ENCODE measurements around the gene ERBB2. TPM values are rescaled to one million over a fixed set of nuclear protein-coding genes. Genes with fewer than 3 reads are reported as not detected.

Gene ERBB2
- 96.1 TPM for total RNA-seq
- long read RNA-seq, full-length matches to known transcripts = 16 of 126 reads
- long read RNA-seq, partial matches to known transcripts = 91 of 126 reads
- long read RNA-seq, other reads (novel, unspliced or antisense) = 19 of 126 reads

- DNase-seq (peak; percentile 79), ATAC-seq (peak; percentile 88 to 89)
- peak within 1 kb of the TSS; percentile 88 for H3K27ac ChIP-seq
- peaks cover 12% of the 10 kb centered on the region for H3K27me3 ChIP-seq (ENCODE audit: low read depth)
- intact Hi-C loops (cut with DNase I) = no loop called here
- TF ChIP-seq CTCF (IDR thresholded peaks at IDR 0.05) = no peak
- H3K36me3 ChIP-seq = no peaks in the 10 kb centered on the region
- peak within 1 kb of the TSS; percentile 86 for H3K4me3 ChIP-seq
- H3K9me3 ChIP-seq = no peaks in the 10 kb centered on the region
- peaks cover 43% of the 10 kb centered on the region for H3K4me1 ChIP-seq
Observed at GRCh38 chr17:39699818-39700147, at the start of gene ERBB2. Gene ERBB2 (plus strand): TSS chr17:39700064. CDS start chr17:39700239, 175 bp downstream.

GRCh38 chr17:39650121-39650579, 49.7 kb upstream of the ERBB2 start:
- Histone ChIP-seq H3K9me3 (no peaks in the 10 kb centered on the region), H3K4me3 (no peak overlapping the region), H3K4me1 (peaks cover 34% of the 10 kb centered on the region), H3K27me3 (ENCODE audit: low read depth) (no peaks in the 10 kb centered on the region), H3K27ac (no peak overlapping the region), H3K36me3 (peaks cover 15% of the 10 kb centered on the region)
- no peak for TF ChIP-seq CTCF (IDR thresholded peaks at IDR 0.05)
- intact Hi-C loops (cut with DNase I) = no loop called here
- ATAC-seq (no peak), DNase-seq (no peak)

GRCh38 chr17:39651923-39652586, 47.8 kb upstream of the ERBB2 start:
- Histone ChIP-seq H3K27ac (peak overlapping the region; percentile 34), H3K9me3 (no peaks in the 10 kb centered on the region), H3K36me3 (peaks cover 28% of the 10 kb centered on the region), H3K4me3 (no peak overlapping the region), H3K4me1 (peaks cover 34% of the 10 kb centered on the region), H3K27me3 (ENCODE audit: low read depth) (no peaks in the 10 kb centered on the region)
- no peak for TF ChIP-seq CTCF (IDR thresholded peaks at IDR 0.05)
- intact Hi-C loops (cut with DNase I) = no loop called here
- DNase-seq (no peak), ATAC-seq (no peak)

- Histone ChIP-seq H3K36me3 (peaks cover 35% of the 10 kb centered on the region), H3K4me1 (peaks cover 34% of the 10 kb centered on the region), H3K27me3 (ENCODE audit: low read depth) (no peaks in the 10 kb centered on the region), H3K27ac (peak overlapping the region; percentile 34), H3K9me3 (no peaks in the 10 kb centered on the region), H3K4me3 (no peak overlapping the region)
- no peak for TF ChIP-seq CTCF (IDR thresholded peaks at IDR 0.05)
- DNase-seq = no peak
- ATAC-seq = peak in 1 of 2 donors; percentile 12
- intact Hi-C loops (cut with DNase I) = no loop called here
Observed at GRCh38 chr17:39652587-39653315, 47.1 kb upstream of the ERBB2 start.

GRCh38 chr17:39653316-39653661, 46.6 kb upstream of the ERBB2 start:
- peaks cover 39% of the 10 kb centered on the region for H3K36me3 ChIP-seq
- no peak for ATAC-seq
- no peaks in the 10 kb centered on the region for H3K27me3 ChIP-seq (ENCODE audit: low read depth)
- H3K4me1 ChIP-seq = peaks cover 36% of the 10 kb centered on the region
- H3K4me3 ChIP-seq = no peak overlapping the region
- peak overlapping the region; percentile 34 for H3K27ac ChIP-seq
- no peaks in the 10 kb centered on the region for H3K9me3 ChIP-seq
- intact Hi-C loops (cut with DNase I) = no loop called here
- DNase-seq = no peak
- TF ChIP-seq CTCF (IDR thresholded peaks at IDR 0.05) = no peak

Measured in lower lobe of right lung (tissue), 2 donors.